Measurements from ENCODE around the gene SCPEP1.

SCPEP1 gene

DNA sequence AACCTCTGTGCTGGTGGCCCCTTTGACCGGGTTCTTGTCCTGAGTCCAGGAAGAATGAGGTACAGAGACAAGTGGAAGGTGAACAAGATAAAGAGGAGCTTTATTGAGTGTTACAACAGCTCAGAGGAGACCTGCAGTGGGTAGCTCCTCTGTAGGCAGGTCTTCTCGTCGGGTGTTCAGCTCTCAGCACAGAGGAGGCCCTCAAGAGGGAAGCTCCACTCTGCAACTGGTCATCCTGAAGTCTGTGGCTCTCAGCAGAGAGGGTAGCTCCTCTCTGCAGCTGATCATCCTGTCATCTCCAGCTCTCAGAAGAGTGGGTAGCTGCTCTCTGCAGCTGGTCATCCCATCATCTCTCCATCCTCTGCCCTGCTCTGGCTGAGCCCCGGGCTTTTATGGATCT is 39.7 kb downstream of the SCPEP1 start:
- DNase-seq (ENCODE audit: low spot score), result no peak
- TF ChIP-seq, protein P1, sequence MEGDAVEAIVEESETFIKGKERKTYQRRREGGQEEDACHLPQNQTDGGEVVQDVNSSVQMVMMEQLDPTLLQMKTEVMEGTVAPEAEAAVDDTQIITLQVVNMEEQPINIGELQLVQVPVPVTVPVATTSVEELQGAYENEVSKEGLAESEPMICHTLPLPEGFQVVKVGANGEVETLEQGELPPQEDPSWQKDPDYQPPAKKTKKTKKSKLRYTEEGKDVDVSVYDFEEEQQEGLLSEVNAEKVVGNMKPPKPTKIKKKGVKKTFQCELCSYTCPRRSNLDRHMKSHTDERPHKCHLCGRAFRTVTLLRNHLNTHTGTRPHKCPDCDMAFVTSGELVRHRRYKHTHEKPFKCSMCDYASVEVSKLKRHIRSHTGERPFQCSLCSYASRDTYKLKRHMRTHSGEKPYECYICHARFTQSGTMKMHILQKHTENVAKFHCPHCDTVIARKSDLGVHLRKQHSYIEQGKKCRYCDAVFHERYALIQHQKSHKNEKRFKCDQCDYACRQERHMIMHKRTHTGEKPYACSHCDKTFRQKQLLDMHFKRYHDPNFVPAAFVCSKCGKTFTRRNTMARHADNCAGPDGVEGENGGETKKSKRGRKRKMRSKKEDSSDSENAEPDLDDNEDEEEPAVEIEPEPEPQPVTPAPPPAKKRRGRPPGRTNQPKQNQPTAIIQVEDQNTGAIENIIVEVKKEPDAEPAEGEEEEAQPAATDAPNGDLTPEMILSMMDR (IDR thresholded peaks at IDR 0.05; ENCODE audit: borderline replicate concordance, control extremely low read depth, extremely low read depth, insufficient read depth, missing control alignments), result no peak
- in situ Hi-C loops (cut with MboI; ENCODE audit: low sequenced_read_pairs, unreplicated experiment), result no loop called here

GRCh38 chr17:57020208-57020607 is 42.3 kb downstream of the SCPEP1 start:
- TF ChIP-seq, protein P1 (IDR thresholded peaks at IDR 0.05; ENCODE audit: borderline replicate concordance, control extremely low read depth, extremely low read depth, insufficient read depth, missing control alignments), result no peak
- no peak for DNase-seq (ENCODE audit: low spot score)
- in situ Hi-C loops (cut with MboI; ENCODE audit: low sequenced_read_pairs, unreplicated experiment), result no loop called here

DNA sequence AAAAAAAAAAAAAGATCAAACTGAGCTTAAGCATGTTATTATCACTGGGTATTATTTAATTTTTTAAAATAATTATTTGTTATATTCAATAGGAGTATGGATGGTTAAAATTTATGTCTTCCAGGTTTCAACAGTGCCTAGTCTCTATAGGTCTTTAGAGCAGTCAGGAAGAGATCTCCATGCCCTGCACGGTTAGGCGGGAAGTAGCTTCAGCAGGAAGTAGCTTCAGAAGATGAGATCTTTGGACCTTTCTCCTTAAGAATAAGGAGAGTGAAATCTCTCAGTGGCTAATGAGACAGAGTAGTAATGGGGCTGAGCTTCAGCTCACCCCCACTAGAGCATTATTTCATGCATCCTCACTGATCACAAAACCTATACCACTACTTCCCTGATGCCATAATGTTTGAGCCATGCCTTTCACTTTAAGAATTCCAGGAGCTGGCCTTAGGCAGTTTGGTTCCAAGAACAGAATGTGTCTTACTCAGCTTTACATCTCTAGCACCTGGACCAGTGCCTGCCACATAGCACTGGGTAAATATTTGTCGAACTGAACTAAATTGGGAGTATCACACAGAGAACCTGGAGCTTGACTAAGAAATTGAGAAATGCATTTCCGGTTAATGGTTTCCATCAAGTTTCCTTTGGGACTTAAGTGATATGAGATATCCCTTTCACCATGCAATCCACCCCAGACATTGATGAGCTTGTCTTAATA is 43.5 kb downstream of the SCPEP1 start:
- in situ Hi-C loops (cut with MboI; ENCODE audit: low sequenced_read_pairs, unreplicated experiment), result no loop called here

GRCh38 chr17:57025876-57026275 is 47.9 kb downstream of the SCPEP1 start:
- no peak for DNase-seq (ENCODE audit: low spot score)
- TF ChIP-seq, protein P1 (IDR thresholded peaks at IDR 0.05; ENCODE audit: borderline replicate concordance, control extremely low read depth, extremely low read depth, insufficient read depth, missing control alignments), result no peak
- in situ Hi-C loops (cut with MboI; ENCODE audit: low sequenced_read_pairs, unreplicated experiment), result no loop called here

More for the DNA sequence above, 43.5 kb downstream of the SCPEP1 start:
- no peak for DNase-seq (ENCODE audit: low spot score)
- TF ChIP-seq, protein P1 (IDR thresholded peaks at IDR 0.05; ENCODE audit: borderline replicate concordance, control extremely low read depth, extremely low read depth, insufficient read depth, missing control alignments), result no peak

DNA sequence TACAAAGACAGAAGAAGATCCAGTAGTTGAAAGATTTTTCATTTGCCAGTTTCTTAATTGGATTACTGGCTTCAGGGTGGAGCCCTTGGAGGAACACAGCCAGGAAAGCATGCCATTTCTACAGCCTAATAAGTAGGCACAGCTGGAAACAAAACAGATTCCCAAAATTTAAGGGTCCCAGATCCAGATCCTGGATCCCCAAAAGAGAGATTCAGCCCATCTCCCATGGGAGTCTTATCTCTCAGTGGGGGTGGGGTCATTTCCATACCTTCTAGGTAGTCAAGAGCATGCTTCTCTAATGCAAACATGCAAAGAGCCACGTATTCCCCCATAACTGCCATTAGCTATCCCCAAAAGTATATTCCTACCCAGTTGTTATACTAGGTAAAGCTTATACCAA is 49.9 kb downstream of the SCPEP1 start:
- DNase-seq (ENCODE audit: low spot score), result no peak
- TF ChIP-seq, protein P1 (IDR thresholded peaks at IDR 0.05; ENCODE audit: borderline replicate concordance, control extremely low read depth, extremely low read depth, insufficient read depth, missing control alignments), result no peak
- in situ Hi-C loops (cut with MboI; ENCODE audit: low sequenced_read_pairs, unreplicated experiment), result no loop called here

DNA sequence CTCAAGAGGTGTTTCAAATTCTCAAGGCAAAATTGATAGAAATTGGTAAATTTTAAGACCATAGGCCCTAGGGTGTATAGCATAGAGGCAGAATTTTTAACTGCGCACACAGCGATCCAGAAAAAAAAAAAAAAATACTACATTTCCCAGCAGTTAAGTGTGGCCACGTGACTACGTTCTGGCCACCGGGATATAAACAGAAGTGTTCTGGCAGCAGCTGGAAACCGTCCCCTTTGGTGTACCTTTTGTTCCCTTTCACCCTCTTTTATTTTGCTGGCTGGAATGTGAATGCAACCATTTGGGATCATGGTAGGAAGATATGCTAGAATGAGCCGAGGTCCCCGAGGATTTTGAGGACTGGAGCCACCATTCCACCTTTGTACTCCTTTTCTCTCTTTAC is 54.4 kb downstream of the SCPEP1 start:
- TF ChIP-seq, protein P1 (IDR thresholded peaks at IDR 0.05; ENCODE audit: borderline replicate concordance, control extremely low read depth, extremely low read depth, insufficient read depth, missing control alignments), result no peak
- in situ Hi-C loops (cut with MboI; ENCODE audit: low sequenced_read_pairs, unreplicated experiment), result no loop called here
- DNase-seq (ENCODE audit: low spot score), result no peak

Measured in GM13976 (cell line).